Stimulated activated CD8-positive, alpha-beta memory T cell treated with anti-CD3 and anti-CD28 coated beads, Interleukin-7, amount 100 ng/mL, for 24 hours (primary cell): Measurements from ENCODE around the gene NSUN3.
"Not testable (repeated sequence)": the region's sequence is repeated elsewhere in the genome, so short reads cannot be mapped to it uniquely, and the experiment has no call there.

Source experiments
- DNase-seq: peaks from one replicate; pipeline ENCODE4 v3.0.0-alpha.2; 2020; ENCODE audit warnings: low read depth

Gene NSUN3

DNA sequence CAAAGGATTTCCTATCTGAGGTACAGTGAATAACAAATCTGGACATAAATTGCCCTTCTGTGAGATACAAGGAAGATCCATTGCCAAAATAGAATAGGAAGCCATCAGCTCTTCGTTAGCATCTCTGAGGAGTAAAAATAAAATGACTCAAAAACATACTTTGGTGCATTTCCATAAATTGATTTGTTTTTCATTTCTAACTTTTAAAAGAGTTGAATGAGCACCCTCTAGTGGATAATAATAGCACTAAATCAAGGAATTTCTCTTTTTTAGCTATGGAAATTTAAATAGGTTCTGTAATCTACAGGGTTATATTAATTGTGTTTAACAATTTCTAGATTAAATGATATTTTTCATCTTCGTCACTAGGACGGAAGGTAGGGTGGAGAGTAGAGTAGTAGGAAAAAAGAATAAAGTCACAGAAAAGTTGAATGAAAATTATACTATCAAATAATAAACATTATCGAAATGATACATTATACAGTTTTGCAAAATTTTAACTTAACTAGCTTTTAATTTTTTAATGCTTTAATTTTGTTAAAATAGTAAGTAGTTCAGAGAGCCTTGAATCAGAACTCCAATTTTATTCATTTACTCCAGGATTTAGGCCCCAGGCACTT is 6.4 kb downstream of the NSUN3 start:
- no peak for DNase-seq

DNA sequence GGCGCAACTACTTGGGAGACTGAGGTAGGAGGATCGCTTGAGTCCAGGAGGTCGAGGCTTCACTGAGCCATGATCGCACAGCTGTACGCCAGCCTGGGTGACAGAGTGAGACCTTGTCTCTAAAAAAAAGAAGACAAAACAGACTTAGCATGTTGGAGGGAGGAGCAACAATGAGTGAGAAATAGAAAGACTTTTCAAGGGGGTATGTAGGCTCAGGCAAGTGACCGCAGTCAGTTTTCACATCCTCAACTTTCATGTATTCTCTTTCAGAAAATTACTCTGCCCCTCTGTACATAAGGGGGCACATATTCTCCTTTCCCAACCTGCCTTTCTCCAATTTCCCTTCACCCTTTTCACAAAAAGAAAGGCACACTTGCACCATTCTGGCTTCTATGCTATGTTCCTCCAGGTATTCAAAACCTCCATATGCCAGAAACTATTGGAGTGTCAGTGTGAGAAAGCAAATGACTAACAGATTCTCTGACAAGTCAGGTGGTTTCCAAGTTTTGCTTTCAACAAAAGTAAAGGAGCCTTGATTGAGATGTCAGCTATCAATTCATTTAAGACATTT is 7.6 kb downstream of the NSUN3 start:
- no peak for DNase-seq

DNA sequence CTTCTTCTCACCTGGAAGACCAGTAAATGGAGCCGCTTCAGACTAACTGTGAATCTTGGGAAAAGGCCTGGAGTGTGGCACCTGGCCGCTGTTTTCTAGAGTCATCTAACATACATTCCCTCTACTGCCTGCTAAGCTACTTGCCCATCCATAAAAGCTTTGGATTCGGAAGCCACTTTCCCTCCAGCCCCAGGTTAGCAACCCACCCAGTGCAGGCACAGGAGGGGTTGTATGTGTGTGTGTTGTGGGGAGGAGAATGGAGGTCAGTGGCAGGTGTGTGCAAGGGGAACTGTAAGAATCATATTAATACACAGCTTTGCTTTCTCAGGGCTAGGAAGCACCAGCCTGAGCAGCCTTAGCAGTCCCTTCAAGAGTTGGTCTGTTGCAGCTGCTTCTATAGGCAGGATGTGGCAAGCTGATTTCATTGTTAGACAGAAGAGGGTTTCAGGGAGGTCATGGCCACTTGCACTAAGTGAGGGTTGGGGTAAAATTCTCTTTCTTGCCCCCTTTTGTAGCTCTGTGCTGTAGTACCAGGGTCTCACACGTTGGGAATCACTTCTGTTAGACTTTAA is 8.9 kb downstream of the NSUN3 start:
- no peak for DNase-seq

DNA sequence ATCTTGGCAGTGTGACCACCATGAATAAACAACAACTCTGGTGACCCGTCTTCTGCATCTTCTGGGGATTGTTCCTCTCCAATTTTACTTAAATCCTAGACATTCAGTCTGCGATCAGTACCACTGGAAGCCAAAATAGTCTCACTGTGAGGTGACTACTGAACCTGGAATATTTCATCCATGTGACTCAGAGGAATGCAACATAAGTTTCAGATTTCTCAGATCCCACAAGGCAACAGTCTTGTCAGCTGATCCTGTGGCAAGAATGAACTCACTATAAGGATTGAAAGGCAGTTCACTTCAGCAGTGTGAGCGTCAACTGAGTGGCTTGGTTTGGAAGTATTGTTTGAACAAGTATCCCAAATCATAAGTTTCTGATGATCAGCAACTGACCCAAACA is 13.2 kb downstream of the NSUN3 start:
- DNase-seq, result no peak

DNA sequence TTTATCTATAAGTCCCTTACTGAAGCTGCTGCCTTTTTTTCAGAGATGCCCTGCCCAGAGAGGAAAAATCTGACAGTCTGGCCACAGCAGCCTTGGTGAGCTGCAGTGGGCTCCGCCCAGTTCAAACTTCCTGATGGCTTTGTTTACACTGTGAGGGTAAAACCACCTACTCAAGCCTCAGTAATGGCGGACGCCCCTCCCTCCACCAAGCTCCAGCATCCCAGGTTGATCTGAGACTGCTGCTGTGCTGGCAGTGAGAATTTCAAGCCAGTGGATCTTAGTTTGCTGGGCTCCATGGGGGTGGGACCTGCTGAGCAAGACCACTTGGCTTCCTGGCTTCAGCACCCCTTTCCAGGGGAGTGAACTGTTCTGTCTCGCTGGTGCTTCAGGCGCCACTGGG is 17.7 kb downstream of the NSUN3 start:
- DNase-seq, result not testable (repeated sequence)

DNA sequence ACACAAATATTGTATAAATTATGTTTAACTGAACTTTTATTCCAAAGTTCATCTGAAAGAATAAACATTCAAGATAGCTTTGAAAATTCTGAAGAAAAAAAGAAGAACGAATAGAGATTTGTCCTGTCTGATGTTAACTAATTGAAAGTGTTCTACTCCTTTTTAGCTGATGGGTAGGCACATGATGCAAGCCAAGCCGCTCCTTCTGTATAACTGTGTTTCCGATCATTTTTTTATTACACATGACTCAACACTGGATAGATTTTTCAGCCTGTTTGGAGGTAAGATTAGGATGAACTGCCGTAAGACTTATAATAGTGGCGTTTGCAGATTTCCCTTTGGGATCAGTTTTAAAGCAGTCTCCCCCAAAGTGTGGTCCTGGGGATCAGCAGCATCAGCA is 19.0 kb downstream of the NSUN3 start:
- DNase-seq, result no peak

DNA sequence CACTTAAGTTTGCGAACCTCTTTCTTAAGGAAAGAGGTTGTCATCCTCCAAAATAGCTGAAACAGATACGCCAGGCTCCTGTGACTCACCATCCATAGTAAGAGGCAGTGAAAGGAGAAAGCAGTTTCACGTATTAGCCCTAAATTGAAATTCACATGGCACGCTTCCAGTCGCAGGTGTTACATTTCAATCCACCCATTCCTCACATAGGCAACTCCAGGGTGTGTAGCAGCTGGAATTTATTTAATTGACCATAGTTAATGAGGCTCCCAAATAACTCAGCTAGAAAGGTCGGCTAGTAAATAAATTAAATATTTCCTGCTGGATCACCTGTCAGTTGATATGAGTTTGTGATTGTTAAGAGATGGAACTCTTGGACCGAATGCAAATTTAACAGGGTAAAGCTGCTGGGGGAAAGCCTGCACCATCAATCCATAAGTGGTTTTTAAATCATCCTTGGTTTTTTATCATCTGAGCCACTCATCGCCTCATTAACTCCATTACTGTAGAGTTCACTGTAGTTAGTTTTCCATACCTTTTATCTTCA is 19.6 kb downstream of the NSUN3 start:
- DNase-seq, result no peak

DNA sequence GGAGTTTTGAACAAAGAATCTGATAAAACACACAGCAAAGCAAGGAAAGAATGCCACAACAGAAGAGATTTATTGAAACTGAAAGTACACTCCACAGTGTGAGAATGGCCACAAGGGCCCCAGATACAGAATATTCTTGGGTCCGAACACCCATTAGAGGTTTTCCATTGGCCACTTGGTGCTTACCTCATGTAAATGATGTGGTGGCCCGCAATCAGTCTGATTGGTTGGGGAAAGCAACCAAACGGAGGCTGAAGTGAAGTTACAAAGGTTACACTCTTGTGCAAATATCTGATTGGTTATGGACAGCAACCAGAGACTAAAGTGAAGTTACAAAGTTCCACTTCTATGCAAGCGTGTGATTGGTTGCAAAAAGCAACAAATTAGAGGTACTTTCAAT is 20.4 kb downstream of the NSUN3 start:
- no peak for DNase-seq

DNA sequence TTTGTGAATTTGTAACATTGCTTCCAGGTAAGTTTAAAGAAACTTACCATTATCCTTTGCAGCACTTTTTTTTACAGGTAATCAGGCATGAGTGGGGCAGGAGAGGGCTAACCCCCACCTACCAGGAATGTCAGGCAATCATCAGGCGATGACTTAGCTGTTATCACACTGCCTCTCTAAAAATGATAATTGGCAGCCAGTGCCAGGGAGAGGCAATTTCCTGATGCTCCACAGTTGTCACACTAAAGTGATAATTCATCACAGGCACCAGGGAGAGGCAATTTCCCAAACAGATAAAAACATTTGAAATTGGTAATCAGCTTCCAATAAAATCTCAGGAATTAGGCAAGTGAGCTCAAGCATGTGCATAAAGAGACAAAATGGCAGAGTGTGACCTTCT is 26.3 kb downstream of the NSUN3 start:
- no peak for DNase-seq

DNA sequence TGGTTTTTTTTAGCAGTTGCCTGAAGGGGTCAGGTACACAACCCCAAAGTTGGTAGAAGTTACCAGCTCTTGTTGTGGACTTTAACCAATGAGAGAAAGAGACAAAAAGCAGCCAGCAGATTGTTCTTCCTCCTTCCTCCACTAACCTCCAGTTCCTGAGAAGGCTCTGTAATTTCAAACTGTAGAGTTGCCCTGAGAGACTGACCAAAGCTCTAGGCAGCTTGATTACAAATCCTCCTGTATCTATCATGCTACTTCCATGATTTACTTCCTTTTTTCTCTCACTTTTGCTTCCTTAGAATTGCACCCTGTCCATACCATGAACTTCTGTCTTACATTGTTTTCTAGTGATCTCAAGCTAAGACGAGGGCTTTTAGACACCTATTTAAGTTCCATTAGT is 29.2 kb downstream of the NSUN3 start:
- DNase-seq, result no peak

DNA sequence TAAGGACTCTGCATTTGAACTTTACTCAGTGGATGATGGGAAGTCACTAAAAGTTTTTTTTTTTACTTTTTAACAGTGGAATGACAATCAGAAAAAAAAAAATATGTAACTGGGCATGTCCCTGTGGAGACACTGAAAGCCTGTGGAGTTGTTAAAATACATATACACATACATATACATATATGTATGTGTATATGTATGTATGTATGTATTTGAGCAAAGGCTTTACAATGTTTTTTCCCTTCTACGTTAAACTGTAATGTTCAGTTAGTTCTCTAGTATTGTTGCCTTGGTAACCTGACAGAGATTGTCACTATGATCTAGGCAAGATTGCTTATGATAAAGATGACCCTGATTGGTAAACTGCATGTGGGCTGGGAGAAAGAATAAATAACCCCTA is 30.3 kb downstream of the NSUN3 start:
- no peak for DNase-seq

DNA sequence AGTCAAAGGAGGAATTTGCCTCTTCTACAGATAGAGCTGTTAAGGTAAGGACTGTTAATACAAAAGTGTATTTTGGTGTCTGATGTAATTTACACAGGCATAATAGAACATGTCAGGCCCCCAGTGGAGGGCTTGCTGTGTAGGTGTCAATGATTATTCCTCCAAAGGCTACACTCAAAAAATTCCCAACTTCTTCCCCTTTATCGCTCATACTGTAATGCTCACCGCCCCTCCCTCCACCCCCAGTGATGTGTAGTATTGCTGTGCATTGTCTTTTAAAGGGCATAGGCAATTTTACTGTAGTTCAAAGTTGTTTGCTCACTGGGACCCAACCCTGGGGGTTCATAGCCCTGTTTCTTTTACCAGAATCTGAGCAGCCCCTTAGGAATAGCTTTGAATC is 32.2 kb downstream of the NSUN3 start:
- no peak for DNase-seq

DNA sequence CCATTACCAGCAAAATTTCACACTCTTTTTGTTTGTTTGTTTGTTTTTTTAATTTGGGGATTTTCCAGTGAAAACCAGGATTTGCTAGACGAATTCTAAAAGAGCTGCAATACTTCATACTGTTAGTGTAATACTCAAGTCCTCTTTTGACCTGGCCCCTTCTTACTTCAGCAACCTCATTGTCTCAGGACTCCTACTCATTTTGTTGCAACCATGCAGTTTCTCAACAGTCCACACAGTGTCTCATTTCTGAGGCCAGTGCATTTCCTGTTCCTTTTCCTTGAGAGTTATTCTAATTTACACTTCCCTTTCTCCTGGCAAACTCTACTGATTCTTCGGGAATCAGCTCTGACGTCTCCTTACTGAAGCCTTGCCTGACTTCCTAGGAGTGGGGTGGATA is 35.6 kb downstream of the NSUN3 start:
- DNase-seq, result no peak

DNA sequence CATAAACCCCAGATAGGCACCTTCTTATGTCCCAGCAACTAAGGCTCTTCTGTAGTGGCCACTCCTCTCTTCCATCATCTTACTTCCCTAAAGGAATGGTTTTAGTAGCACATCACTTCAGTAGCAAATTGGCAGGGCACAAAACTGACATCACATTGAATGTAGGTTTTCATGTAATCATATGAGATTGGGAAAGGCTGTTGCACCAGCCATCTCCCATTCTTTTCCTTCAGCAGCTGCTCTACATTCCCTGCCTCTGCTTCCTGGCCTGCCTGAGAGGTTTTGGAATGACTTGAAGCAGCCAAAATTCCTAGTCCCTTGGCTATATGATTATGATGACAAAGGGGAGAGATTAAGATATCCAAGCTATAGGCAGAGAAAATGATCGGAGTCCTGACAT is 36.5 kb downstream of the NSUN3 start:
- DNase-seq, result no peak

DNA sequence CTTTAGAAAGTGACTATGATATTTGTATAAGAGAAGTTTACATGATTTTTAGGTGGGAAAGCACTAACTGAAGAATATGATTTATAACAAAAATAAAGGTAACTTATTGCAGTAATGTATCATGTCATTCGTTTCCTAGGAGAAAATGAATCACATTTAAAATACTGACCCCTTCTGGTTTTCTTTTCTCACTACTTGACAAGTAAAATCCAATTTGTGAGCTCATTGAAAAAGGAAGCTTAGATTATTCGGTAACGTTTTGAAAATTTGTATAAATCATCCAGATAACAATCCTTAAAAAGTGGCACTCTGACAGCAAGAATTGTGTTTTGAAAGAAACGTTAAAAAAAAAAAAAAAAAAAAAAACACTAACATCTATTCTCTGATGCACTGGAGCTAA is 39.0 kb downstream of the NSUN3 start:
- no peak for DNase-seq

DNA sequence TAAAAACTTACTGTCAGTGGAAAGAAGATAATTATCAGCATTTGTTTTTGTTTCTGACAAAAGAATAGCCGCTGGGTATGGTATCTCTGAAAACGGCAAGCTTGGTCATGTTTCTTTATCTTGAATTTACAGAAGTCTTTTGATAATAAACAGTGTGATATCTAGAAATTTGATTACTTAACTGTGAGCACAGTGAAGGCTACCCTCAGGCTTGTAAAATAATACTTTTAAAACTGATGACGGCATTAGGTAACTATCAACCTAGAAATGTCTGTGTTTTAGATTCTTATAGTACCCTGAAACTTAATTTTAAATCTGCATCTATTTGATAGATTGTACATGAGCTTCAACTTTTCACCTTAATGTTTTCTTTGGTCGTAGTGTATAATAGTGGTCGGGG is 43.4 kb downstream of the NSUN3 start:
- DNase-seq, result no peak

DNA sequence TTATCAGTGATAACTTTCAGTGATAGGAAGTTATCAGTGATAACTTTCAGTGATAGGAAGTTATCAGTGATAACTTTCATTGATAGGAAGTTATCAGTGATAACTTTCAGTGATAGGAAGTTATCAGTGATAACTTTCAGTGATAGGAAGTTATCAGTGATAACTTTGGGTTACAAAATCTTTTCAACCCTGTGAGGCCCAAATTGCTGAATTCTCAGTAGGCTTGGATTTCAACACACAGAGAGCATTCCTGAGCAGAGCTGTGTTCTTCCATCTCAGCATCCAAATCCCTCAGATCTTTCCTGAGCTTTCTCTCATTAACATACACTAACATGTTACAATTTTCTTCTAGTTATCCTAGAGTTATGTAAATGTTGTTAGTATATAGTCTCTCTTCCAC is 47.4 kb downstream of the NSUN3 start:
- DNase-seq, result not testable (repeated sequence)

DNA sequence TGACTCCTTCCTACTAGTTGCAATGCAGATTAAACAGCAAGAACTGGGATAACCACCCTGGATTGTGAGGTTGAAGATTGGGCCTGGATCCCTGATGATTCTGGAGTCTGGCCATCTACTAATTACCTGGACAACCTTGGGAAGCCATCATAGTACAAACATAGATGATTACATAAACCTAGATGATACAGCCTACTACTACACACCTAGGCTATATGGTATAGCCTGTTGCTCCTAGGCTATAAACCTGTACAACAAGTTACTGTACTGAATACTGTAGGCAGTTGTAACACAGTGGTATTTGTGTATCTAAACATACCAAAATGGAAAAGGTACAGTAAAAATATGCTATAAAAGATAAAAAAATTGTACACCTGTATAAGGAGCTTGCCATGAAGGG is 48.0 kb downstream of the NSUN3 start:
- no peak for DNase-seq

DNA sequence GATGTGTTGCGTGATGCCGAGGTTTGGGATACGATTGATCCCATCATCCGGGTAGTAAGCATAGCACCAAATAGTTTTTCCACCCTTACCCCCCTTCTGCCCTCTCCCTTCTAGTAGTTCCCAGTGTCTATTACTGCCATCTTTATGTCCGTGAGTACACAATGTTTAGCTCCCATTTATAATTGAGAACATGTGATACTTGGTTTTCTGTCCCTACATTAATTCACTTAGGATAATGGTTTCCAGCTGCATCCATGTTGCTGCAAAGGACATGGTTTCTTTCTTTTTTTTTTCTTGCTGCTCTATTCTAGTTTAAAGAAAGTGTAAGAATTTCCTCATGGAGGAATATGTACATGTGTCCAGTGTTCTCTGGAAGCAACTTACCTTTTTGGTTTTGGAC is 51.8 kb downstream of the NSUN3 start:
- no peak for DNase-seq

DNA sequence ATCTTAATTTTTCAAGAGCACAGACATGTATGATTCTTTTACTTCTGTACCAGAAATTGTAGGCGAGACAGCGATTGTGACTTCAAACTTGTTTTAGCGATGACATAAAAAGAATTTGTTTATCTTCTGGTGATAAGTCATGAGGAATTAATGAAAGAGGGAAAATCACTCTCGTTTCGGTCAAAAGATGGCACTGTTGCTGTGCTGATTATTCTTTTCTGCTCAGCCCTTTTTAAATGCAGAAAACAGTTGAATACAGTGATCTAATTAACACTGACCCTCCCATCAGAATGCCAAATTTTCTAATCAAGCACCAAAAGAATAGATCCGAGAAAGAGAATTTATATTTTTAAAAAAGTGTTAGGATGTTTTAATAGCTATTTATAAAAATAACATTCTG is 52.6 kb downstream of the NSUN3 start:
- no peak for DNase-seq

DNA sequence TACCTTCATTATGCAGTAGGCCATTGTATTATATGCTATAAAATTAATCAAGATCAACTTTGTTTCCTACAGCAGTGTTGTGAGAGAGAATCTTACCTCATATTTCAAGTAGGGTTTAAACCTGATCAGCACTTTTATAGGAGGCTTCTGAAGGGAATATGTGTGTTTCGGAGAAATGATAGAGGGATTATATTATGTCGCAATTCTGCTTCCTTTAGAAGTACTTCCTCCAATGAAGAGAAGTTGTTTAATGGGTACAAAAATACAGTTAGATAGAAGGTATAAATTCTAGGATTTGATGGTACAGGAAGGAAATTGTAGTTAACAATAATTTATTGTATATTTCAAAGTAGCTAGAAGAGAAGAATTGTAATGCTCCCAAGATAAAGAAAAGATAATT is 54.9 kb downstream of the NSUN3 start:
- no peak for DNase-seq

DNA sequence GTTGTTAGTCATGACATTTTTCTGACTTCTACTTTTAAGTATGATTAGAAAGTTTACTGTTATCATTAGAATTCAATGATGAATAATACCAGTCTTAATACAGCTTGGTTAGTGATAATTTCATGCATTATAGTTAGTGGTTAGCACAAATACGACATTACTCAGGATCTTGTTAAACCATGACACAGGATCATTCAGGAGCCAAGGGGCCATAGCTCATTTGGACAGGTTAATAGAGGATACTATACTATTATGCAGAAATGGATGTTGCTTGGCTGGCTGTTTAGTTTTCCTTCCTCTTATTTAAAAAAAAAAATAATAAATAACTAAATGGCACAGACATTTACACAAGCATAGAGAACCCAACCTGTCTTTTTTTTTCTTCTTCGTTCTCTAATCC is 55.5 kb downstream of the NSUN3 start:
- DNase-seq, result no peak

DNA sequence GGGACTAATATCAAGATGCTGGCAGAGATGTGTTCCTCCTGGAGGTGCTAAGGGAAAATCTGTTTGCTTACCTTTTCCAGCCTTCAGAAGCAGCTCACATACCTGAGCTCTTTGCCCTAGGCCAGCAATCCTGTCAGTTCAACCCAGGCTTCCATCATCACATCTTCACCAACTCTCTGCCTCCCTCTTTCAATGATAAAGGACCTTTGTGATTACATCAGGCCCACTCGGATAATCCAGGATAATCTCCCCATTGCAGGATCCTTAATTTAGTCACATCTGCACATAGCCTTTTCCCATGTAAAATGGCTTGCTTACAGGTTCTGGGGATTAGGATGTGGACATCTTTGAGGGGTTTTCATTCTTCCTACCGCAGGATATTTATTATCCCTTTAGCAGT is 58.3 kb downstream of the NSUN3 start:
- no peak for DNase-seq

DNA sequence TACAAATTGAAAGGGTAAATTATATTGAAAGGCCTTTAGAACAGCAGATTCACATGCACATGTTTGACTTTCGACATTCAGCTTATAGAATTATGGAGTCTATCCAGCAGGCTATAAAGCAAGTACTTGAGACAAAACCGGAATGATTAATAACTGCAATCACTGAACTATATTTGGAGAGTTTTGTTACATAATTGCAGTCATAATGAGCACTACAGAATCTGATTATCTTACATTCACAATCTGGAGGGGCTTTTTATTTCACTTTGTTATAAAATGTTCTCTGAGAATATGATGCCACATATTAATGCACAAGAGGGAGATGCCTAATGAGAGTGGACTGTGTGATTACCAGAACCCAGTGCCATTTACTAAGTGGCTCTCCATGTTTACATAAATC is 64.3 kb downstream of the NSUN3 start:
- DNase-seq, result no peak
